HG02885 (cell line): Measurements from ENCODE around the gene AKR1C4.

Experiments used
- ATAC-seq: cut with Tn5 transposase; IDR thresholded peaks from one replicate; pipeline ENCODE4 v1.9.1; 2021; ENCODE audit warnings: mild to moderate bottlenecking; ENCODE audit not compliant: unreplicated experiment, poor library complexity

AKR1C4 gene

GRCh38 chr10:5260828-5261227 lies 64.2 kb downstream of the AKR1C4 start:
- ATAC-seq: no peak

GRCh38 chr10:5265139-5265538 lies 68.5 kb downstream of the AKR1C4 start:
- ATAC-seq: no peak

GRCh38 chr10:5266351-5266750 lies 69.7 kb downstream of the AKR1C4 start:
- ATAC-seq: no peak

GRCh38 chr10:5266804-5267203 lies 70.2 kb downstream of the AKR1C4 start:
- no peak for ATAC-seq

GRCh38 chr10:5268234-5268633 lies 71.6 kb downstream of the AKR1C4 start:
- ATAC-seq: no peak
